Activated CD4-positive, alpha-beta T cell treated with anti-CD3 and anti-CD28 coated beads, Interleukin-2, Interleukin-6, amounts not matched to agents 100 ng/mL and 50 ng/mL, durations not matched to agents 16 hours and 8 hours (primary cell): Measurements from ENCODE around the gene TP53TG5.
A peak's percentile ranks its signal among the peaks of the same experiment; 100 is the strongest.
"Not testable (repeated sequence)": the region's sequence is repeated elsewhere in the genome, so short reads cannot be mapped to it uniquely, and the experiment has no call there.

ENCODE experiments used
- DNase-seq: peaks from one replicate; pipeline ENCODE4 v3.0.0-alpha.2; 2020

The TP53TG5 gene

DNA sequence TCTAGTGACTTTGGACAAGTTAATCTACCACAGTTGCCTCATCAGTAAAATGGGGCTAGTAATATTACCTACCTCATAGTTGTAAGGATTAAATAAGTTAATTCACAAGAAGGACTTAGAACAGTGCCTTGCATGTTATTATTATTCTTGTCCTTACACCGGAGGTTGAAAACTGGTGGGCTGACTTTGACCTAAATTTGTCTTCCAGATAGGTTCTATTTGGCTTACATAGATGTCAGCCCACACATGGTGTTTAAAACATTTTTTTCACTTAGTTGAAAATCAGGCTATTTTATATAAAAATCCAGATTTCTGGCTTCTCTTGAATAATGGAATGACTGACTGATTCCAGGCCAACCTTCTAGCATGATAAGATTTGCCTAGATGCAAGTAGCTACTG lies 11.9 kb downstream of the TP53TG5 start:
- DNase-seq, result no peak

DNA sequence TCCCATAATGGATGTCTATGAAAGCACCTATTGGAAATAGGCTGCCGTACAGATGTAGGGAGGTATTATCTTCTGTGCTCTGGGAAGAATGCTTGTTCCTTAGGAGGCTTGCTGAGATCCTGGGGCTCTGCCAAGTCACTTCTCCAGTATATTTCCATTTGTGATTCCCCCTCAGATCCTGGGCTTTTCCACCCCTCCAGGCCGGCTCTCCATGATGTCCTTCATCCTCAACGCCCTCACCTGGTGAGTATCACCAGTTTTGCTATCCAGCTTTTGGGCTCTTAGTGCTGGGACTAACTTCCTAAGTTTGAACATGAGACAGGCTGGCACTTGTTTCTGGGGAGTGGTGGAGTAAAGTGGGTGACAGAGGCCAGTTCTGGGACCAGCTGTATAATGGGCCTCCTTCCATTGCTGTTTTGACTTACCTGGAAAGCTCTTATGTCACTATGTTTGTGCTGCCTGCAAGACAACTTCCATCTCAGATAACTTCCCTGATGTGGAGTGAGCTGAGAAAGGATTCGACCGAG lies 12.6 kb downstream of the TP53TG5 start:
- no peak for DNase-seq

DNA sequence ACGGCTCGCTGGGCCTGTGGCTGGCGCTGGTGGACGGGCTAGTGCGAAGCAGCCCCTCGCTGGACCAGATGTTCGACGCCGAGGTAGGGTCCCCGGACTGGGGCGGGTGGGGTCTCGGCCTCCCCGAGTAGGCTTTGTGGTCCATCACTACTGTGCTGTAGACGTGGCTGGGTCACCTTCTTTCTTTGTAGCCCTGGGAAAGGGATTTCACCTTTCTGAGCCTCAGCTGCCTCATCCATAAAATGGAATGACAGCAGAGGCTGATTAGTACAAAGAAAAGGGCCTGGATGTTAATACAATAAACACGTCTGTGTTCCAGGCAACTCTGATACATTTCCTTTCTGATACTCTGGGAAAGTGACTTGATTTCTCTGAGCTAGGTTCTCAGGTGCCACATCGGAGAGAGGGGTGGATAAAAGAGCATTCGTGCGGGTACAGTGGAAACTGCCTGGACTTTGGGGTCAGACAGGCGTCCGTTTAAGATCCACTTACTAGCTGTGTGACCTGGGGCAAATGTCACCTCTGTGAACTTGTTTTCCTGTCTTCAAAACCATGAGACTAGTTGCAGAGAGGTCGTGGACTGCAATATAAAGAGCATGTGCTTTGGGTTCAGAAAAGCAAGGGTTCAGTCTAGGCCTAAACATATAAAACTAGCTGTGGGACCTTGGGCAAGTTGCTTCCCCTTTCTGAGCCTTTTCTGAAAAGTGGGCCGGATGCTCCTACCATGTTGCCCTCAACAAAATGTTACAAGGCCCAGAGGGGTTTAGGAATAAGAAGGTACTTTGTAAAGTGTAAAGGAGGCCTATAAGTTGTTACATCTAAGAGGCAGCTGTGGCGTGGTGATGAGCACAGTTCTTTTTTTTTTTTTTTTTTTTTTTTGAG lies 14.3 kb downstream of the TP53TG5 start:
- DNase-seq, result no peak

DNA sequence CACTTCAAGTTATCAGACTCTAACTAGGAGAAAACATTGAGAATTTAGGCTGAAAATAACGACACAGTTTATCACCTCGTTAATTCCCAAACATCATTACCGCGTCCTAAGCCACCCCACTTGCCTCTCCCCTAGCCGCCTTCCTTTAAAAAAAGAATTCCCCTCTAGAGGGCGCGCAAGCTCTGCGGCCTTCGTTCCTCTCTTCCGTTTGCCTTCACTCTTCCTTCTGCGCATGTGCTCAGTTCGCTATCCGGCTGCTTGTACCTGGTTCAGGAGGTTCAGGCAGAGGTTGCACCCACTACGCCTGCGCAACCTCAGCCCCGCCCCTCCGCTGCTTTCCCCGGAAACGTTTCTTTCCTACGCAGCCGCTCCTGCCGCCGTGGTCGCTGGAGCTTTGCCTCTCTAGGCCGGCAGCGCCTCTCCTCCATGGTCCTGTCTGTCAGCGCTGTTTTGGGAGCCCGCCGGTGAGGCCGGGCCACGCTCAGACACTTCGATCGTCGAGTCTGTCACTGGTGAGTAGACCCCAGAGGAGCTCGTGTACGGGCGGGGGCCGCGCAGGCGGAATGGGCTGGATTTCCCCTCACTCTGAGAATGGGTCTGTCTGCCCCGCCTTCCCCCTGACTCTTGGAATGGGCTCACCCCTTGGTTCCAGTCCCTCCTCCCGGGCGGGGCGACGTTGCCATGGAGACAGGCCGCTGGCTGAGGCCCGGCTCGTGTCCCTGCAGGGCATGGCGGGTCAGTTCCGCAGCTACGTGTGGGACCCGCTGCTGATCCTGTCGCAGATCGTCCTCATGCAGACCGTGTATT lies 15.1 kb downstream of the TP53TG5 start, which contains the start of gene SYS1:
Gene SYS1 (plus strand): TSS at position 353 of the 807 bp plus-strand sequence. CDS start 376 bp downstream, at position 729.
- DNase-seq, result peak; percentile 99

DNA sequence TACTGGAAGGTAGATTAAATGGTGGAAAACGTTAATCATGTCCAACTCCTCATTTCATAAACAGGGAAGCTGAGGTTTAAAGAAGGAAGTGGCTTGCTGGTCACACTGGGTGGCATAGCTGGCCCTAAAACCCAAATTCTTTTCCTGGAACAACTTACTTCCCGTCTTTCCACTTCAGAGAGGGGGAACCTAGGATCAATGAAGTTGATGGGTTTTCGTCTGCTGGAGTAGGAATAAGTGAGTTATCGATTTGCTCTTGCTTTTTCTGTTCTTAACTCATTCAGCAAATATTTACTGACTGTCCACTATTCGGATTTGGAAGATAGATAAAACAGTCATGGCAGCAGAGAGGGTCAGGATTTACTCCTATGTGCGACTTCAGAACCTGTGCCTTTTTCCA lies 16.3 kb downstream of the TP53TG5 start:
- DNase-seq, result no peak

DNA sequence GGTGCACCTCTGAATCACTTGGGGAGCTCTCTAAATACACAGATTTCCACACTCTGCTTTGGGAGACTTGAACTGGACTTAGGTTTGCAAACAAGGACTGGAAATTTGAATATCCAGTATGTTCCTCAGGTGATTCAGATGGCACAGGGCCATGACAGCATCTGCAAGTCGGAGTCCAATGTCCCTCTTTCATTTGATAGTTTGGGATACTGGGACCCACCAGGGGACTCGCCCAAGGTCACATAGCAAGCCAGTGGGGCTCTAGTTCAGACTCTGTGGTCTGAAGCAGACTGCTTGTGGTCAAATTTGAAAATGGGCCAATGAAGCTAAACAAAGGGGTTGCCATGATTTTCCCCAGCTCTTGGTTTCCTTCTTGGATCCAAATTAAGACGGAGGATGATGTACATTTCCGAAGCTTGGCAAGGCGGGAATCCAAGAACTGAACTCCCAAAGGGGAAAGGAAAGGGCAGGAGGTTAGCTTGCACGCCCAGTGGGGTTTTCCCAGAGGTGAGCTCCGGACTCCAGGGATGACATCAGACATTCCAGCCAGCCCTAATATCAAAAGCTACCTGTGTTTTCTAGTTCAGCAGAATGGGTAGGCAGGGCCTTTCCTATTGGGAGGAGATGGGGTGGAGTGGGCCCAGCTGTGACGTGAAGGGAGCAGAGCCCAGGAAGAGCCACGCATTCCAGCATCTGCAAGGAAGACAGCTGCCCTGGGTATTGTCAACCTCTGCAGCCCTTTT lies 18.5 kb downstream of the TP53TG5 start:
- DNase-seq, result no peak

DNA sequence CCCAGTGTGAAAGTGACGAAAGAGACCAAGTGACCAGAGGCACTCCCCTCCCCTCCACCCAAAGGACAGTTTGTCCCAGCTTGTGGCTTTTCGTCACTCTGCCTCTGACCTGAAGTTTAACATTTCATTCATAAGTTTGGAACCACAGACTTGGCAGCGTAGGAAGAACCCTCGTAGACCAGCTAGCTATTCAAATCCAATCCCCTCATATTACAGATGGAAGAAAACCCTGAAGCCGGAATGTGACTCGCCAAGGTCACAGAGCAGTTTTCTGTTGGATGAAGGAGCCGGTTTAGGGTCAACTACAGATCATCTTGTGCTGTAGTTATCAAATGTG lies 19.1 kb downstream of the TP53TG5 start:
- DNase-seq, result no peak

DNA sequence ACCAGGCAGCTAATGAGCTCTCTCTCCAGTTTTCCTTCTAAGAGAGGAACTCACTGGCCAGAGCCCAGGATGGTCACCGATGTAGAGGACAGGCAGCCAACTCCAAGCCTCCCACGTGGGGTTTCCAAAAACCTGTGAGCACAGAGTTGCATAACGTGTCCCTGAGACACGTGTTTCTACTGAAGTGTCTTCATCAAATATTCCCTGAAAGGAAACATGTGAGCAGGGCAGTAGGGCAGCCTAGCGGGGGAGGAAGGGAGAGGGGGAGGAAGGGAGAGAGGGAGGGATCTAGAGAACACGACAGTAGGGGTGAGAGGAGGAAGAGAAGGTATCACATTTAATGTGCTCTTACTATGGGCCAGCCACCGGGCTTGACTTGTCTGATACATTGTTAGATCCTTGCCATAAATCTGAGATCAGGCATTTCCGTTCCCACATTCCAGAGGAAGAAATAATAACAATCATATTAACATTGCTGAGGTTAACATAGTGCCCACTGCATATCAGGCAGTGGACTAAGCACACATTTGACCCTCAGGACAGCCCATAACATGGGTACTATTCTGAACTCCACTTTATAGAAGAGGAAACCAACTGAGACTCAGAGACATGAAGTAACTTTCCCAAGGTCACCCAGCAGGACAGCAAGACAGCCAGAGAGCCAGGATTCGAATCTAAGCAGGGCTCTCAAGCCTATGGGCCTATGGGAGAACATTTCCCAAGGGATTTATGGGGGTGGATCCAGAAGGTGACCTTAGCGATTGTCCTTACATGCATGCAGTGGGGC lies 19.6 kb downstream of the TP53TG5 start:
- DNase-seq, result no peak

DNA sequence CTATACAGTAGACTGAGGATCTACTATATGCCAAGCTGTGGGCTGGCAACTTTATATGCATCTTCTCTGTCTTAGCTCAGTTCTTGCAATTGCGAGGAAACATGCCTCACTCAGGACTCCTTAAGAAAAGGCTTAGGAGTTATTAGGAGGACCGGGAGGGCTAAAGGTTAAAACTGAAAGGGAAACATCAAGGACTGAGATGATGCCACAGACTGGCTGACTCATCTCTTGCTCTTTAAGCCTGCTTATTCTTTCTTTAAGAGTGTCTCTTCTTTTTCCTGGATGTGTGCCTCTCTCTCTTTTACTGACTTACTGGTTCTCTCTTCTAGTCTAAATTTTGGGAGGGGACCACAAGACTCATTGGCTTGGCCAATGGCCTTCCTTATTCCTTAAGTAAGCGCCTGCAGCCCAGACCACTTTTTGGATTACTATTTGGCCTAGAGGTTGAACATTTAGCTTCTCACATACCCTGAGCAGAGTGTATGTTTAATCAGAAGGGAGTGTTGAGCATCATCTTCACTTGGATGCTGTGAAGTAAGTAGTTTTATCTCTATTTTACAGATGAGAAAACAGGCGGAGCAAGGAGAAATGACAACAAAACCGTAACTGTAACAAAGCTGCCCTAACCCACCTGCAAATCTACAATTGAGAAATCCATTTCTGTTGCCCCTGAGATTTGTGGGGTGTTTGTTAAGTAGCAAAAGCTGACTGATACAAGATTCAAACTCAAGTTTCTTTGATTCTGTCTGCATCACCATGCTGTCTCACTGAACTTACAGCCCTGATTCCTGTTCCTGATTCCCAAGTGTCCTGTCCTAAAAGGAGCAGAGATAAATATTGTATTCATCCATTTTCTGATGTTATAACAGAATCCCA lies 22.7 kb downstream of the TP53TG5 start:
- DNase-seq, result peak; percentile 73

DNA sequence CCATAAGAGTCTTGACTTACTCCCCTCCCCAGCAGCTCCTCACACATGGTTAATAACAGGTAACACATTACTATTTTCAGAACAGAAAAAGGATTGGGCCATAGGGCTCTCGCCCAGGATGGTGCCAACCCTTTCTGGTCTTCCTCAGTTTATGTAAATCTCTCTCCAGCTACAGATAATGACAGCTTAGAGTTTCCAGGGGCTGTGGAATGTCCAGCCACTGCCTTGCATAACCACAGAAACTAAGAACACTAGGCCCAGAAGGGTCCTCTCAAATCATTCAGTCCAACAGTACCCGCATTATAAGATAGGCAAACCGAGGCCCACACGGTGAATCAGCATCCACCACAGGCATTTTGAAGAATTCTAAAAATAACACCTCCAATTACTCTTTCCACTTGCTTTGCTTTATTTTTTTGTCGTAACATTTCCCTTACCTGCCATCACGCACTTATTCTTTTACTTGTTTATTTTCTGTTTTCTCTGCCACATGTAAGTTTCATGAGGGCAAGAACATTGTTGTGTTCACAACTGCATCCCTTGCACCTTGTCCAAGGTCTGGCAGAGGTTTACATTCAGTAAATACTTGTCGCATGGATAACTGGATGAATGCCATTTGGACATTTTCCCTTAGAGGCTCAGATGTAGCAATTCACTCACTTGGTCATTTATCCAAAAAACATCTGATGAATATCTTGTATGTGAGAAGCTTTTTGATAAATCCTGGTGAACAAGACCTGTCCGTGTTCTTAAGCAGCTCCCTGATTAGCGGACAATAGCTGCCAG lies 23.5 kb downstream of the TP53TG5 start:
- DNase-seq, result no peak

DNA sequence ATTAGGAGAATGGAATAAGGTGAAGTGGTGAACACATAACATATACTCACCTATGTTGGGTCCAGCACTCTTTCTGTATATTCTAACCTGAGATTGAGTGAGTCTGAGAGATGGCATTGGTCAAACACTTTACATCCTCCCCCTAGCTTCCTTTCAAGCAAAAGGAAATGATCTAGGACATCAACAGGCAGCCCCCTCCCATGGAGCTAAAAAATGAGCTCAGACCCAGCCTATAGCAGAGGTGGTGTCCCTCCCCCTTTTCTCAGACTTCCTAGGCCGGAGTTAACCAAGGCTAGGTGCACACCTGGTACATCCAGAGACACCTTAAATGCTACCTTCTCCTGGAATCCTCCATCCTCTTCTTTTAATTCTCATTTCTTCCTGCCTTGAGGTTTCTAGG lies 24.4 kb downstream of the TP53TG5 start:
- DNase-seq, result no peak

DNA sequence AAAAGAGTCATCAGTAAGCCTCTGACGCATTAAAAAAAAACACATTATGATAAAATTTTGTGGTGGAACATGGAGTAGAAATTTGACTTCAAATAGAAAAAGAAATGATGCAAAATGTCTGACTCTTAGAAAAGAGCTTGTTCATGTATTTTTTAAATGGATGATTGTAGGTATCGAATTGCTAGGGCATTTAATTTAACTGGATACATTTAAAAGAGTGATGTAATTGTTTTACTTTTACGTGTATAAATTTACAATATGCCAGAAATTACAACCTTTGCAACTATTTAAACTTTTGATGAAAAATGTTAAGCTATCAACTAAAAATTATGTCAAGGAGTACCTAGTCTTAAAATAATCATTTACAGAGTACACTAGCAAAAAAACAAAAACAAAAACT lies 25.4 kb downstream of the TP53TG5 start:
- no peak for DNase-seq

DNA sequence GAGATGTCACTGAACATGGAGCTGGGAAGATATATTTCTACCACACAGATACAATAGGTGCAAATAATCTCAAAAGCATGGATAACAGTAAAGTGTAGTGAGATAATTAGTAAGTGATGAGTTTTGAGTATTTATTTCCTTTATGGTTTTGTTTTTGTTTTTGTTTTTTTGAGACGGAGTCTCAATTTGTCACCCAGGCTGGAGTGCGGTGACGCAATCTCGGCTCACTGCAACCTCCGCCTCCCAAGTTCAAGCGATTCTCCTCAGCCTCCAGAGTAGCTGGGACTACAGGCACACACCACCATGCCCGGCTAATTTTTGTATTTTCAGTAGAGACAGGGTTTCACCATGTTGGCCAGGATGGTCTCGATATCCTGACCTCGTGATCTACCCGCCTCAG lies 27.3 kb downstream of the TP53TG5 start:
- DNase-seq, result not testable (repeated sequence)

DNA sequence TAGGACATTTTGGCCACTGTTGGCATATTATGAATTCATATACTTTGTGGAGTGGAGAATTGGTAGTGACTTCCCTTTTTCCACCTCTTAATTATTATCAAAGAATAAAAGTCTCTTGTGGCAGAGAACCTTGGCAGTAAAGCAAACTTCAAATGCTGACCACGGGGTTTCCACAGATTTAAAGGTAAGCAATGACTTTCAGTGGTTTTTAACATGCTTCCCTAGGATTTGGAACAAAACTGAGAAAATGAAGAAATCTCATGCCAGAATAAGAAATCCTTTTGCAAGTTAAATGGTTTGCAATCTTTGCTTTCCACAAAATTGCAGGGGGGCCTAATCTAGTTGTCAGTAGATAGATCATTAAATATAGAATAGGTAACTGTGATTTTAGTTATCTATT lies 27.9 kb downstream of the TP53TG5 start:
- DNase-seq, result no peak

DNA sequence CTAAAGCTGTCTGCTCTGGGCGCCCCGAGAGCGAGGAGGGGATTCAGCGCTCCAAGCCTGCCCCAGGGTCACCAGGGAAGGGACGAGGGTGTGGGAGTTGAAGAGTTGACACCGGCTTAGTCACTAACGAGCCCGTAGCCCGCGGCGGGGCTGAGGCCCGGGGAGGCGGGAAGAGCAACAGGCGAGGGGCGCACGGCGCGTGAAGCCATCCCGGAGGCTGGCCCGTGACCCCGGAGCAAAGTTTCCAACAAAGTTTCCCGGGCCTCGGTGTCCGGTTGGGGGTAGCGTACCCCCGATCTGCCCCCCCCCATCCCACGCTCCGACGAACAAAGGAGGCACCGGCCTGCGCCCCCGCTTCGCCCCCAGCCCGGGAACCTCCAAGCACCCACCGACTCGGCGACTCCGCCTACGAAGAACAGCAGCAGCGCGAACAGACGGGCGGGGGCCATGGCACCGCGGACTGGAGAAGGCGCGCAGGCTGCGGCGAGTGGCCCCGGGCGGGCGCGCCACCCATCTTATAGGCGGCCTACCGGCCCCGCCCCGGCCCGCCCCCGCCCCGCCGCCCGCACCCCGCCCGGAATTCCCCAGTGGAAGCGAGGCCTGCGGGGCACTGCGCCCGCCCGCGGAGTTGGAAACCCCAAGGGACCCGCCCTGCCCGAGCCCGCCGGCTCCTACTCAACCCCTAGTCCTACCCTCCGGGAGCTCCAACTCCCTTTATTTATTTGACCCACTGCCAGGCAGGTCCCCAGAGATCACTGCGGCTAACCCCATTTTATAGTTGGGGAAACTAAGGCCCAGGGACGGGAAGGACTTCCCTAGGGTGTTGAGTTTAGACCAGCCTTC lies 30.0 kb downstream of the TP53TG5 start, which contains the start of gene SDC4:
Gene SDC4 (minus strand): TSS at position 489 of the 843 bp plus-strand sequence. CDS start 40 bp downstream, at position 449.
- DNase-seq, result peak; percentile 76

DNA sequence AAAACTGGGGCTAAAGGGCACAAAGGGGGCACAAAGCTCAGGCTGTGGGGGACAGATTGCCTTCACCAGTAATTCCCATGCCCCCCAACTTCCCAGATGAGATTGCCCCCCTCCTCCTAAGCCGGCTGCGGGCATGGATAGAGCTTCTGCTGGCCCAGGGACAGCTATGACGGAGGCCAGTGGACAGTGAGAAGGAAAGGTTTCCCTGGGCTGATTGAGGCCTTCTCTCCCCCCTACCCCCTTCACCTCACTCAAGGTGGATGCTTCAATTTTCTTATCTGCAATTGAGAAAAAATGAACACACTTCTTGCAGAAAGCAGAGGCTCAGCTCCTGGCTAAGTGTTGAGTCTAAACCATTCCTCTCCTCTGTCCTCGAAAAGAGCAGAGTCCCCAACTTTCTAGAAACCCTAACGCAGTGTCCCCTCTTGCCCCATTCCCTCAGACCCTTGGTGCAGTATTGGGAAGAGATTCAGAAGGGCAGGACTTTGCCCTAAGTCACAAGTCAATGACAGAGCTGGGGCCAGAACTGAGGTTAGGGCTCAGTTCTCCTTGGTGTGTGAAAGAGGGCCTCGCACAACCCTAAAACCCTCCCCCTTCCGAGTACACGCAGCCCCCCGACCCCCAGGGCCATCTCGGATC lies 30.7 kb downstream of the TP53TG5 start:
- no peak for DNase-seq

DNA sequence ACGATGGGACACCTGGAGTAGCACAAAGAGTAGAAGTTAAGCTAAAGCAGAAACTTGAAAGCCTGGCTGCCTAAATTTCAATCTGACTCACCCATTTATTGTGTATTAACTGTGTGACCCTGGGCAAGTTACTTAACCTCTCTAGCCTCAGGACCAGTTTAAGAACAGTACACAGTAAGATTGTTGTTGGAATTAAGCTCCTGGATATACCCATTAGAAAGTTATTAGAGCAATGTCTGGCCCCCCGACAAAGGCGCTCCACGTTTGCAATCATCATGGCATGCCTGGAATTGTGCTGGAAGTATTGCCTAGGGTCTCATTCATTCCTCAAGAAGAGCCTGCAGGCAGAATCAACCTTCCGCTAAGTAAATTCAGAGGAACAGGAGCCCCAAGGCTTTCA lies 31.3 kb downstream of the TP53TG5 start:
- DNase-seq, result no peak

DNA sequence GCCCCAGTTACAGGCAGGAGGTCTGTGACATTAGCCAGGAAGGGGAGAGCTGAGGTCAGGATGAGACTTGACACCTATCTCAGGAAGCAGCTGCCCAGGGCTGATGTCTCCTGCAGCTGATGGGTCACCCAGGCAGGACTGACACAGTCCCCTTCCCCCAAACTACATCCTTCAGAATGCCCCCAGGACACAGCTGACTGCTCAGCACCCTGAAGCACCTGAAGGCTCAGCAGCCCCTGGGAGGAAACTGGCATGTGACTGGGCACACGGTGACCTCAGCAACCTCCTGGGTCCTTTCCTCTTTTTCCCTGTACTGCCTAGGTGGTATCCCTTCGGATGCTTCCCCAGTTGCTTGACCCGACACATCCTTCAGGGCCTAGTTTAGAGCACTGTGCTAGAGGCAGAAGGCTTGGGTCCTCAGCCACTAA lies 31.8 kb downstream of the TP53TG5 start:
- no peak for DNase-seq
